Loucy (cell line): ENCODE results near the gene TMEM208.

Experiments
- CTCF ChIP-seq: fragments of 200-600 bp; sonication (generic); conservative IDR thresholded peaks from 2 replicates; pipeline ENCODE4 v1.5.1; 2014; ENCODE audit warnings: mild to moderate bottlenecking, antibody characterized with exemption, low read length
- EZH2phosphoT487 ChIP-seq: fragments of 200-600 bp; IDR thresholded peaks from 2 replicates; pipeline ENCODE4 v1.6.1; 2018; ENCODE audit warnings: antibody characterized with exemption, mild to moderate bottlenecking, moderate library complexity, borderline replicate concordance

DNA sequence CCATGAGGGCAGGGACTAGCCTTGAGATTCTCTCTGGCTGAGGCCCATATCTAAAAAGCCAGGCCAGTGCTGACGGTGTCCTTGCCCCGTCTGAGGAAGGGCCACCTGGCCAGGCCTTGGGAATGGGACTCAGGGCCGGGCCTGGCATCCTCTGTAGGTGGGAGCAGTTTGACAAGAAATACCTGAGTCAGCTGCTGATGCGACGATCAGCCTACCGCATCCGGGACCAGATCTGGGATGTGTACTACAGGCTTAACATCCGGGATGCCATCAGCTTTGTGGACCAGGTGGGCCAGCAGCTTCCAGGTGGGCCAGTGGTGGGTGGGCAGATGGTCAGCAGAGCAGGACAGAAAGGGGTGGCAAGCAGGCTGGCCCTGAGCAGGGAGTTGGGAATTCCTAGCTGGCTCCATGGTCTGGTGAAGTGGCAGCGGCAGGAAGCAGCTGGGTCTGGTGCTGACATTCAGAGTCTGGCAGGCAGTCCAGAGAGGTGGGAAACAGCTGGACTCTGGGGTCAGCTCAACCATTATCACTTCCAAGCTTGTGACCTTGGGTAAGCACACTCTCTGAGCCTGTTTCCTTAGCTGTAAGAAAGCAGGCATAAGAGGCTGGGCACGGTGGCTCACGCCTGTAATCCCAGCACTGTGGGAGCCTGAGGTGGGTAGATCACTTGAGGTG is 31.4 kb downstream of the TMEM208 start:
- TF ChIP-seq CTCF (no peak), EZH2phosphoT487 (no peak)
